LNCAP (cell line): Measurements from ENCODE around the gene AGT.

Source experiments
- TF ChIP-seq, protein P1 (sequence below): fragments of 450-650 bp; IDR thresholded peaks from 2 replicates; pipeline ENCODE4 v1.5.1; 2017; ENCODE audit warnings: mild to moderate bottlenecking

Gene AGT

DNA sequence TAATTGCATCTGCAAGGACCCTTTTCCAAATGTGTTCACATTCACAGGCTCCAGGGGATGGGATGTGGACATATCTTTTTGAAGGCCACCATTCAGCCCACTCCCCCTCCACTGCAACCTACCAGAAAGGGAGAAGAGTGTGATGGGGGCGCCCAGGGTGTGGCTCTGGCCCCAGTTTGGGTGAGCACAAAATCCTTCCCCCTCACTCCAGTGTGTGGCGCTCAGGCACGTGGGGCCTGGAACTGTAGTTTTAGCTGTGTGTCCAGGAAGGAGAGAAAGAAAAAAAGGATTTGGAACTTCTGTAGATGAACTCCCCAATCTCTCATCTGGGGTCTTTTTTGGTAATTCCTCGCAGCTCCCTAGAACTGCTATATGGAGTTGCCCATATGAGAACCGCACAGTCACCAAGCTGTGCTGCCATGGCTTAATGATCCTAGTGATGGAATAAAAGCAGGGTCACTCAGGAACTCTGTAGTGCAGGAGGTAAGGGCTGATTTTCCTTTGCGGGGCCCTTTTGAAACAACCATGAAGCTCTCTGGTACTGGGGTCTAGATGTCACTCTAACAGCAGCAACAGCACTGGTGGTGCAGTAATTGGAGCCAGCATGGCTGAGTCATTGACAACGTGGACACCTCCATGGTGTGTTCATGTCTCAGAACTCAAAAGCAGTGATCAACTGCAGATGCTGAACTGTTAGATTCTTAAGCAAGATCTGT, 17.0 kb downstream of the AGT start:
- TF ChIP-seq, protein P1, sequence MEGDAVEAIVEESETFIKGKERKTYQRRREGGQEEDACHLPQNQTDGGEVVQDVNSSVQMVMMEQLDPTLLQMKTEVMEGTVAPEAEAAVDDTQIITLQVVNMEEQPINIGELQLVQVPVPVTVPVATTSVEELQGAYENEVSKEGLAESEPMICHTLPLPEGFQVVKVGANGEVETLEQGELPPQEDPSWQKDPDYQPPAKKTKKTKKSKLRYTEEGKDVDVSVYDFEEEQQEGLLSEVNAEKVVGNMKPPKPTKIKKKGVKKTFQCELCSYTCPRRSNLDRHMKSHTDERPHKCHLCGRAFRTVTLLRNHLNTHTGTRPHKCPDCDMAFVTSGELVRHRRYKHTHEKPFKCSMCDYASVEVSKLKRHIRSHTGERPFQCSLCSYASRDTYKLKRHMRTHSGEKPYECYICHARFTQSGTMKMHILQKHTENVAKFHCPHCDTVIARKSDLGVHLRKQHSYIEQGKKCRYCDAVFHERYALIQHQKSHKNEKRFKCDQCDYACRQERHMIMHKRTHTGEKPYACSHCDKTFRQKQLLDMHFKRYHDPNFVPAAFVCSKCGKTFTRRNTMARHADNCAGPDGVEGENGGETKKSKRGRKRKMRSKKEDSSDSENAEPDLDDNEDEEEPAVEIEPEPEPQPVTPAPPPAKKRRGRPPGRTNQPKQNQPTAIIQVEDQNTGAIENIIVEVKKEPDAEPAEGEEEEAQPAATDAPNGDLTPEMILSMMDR = no peak

DNA sequence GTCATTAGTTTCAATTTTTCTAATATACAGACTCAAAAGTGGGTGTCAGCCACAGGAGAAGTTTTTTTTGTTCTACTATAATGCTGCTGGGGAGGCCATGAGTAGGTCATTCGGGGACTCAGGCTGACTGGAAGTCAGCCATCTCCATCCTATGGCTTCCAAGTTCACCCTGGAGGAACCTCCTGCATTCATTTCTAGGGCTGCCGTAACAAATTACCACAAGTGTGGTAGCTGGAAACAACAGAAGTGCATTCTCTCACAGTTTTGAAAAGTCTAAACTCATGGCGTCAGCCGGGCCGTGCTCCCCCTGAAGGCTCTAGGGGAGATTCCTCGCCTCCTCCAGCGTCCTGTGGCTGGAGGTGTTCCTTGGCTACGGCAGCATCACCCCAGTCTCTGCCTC, 17.7 kb downstream of the AGT start:
- TF ChIP-seq, protein P1 = no peak

- TF ChIP-seq, protein P1 = no peak
Observed at GRCh38 chr1:230694991-230695390, 18.9 kb downstream of the AGT start.

DNA sequence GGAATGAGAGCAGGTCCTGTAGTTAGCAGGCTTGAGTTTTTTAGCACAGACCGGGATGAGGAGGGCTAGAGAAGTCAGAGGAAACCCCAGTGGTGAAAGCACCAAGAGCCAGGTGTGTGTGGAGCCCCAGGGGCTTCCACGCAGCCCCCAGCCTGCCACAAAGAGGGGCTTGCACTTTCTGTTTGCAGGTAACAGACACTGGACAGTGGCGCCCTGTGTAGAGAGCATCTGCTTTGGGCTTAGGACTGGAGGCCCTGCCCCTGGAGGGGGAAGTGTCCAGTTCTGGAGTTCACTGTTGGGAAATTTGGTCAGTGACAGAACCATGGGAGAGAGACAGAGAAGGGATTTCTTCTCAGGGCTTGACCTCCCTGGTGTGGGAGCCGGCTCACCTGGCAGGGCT, 19.5 kb downstream of the AGT start:
- TF ChIP-seq, protein P1 = no peak

DNA sequence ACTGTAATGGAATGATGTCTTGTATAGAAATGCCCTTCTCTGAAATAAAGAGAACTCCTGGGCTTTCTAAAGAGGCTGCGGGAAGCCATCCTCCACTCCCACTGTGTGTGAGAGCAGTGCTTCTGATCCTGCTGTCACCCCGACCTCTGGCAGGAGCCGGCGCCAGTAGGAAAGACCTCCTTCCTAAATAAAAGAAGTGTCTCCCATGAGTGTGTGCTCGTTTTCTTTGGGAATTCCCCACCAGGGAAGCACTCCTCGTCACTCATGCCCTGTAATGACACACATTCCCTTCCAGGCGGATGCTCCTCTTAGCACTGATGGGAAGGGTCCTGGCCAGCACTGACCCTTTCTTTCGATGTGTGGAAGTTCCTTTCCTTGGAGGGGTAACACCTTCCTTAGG, 20.1 kb downstream of the AGT start:
- TF ChIP-seq, protein P1 = no peak

DNA sequence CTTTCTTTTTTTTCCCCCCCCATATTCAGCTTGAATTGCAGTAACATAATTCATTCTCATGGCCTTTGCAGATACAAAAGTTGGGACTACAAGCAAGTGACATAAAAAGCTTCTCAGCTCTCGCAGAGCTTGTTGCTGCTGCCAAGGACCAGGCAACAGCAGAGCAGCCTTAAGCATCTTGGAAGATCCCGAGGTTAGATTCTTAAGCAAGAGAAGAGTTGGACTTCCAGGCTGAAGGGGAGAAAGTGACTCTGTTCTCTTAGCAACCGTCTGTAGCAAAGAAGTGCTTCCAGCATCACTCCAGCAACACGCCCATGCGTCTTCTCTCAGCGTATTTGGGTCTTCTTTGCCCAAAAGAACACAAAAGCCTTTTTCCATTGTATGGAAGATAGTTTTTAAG, 20.7 kb downstream of the AGT start:
- TF ChIP-seq, protein P1 = no peak

DNA sequence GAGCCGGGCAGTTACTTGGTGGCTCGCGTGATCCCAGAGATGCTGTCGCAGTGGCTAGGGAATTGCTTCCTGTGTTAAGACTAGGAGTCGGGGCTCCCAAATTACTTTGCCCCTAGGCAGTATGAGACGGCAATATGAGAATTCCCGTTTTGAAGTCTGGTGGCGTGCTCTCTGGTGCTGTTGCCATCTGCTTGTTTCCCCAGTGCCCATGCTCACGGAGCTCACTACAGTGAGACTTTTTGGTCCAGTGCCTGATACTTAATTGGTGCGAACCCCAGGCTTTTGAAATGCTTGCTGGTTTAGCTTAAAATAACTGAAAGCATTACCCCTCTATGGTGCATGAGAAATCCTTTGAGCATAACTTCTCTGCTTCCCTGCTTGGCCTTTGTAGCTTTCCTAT, 22.3 kb downstream of the AGT start:
- TF ChIP-seq, protein P1 = no peak

DNA sequence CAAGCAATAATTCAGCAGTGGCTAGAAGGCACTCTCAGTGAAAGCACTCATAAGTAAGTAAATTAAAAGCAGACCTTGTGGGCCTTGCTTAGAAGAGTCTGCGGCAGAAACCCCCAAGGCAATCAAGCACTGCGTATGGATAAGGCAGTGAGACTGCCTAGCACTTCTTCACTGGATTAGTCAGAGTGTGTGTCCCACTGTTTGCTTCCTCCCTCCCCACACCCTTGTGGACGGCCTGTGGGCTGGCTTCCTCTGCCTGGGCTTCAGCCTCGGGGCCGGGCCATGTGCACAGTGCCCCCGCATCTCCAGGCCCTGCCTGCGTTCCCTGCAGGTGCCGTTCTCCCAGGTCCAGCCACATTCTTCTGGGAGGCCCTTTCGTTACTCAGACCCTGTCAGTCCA, 23.8 kb downstream of the AGT start:
- TF ChIP-seq, protein P1 = no peak
